ENCODE data around the gene ADAP1.

Gene ADAP1

DNA sequence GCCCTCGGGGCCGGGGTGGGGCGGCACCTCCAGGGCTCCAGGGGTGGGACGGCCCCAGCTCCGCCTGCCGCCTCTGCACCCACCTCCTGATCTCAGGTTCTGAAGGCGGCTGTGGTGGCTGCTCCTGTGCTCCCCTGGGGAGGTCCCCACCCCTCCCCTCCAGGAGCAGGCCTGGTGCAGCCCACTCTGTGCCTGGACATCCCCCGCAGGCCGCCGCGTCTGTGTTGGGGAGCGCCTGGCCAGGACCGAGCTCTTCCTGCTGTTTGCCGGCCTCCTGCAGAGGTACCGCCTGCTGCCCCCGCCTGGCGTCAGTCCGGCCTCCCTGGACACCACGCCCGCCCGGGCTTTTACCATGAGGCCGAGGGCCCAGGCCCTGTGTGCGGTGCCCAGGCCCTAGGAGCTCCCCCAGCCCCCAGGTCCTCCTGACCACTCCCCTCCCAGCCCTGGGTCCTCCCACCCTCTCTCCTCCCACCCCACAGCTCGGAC, 34.0 kb upstream of the ADAP1 start:
- no peak for DNase-seq

DNA sequence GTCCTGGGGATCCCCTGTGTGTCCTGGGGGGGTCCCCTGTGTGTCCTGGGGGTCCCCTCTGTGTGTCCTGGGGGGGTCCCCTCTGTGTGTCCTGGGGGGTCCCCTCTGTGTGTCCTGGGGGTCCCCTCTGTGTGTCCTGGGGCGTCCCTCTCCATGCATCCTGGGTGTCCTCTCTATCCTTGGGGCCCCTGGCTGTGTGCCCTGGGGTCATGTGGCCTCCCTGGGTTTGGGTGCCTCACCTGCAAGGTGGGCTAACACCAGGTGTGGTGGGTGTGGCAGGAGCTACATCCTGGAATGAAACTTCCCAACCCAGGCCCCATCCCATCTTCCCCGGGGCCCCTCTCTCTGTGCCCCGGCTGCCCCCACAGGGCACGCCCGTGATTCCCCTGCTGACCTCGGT, 33.4 kb upstream of the ADAP1 start:
- DNase-seq, result no peak

DNA sequence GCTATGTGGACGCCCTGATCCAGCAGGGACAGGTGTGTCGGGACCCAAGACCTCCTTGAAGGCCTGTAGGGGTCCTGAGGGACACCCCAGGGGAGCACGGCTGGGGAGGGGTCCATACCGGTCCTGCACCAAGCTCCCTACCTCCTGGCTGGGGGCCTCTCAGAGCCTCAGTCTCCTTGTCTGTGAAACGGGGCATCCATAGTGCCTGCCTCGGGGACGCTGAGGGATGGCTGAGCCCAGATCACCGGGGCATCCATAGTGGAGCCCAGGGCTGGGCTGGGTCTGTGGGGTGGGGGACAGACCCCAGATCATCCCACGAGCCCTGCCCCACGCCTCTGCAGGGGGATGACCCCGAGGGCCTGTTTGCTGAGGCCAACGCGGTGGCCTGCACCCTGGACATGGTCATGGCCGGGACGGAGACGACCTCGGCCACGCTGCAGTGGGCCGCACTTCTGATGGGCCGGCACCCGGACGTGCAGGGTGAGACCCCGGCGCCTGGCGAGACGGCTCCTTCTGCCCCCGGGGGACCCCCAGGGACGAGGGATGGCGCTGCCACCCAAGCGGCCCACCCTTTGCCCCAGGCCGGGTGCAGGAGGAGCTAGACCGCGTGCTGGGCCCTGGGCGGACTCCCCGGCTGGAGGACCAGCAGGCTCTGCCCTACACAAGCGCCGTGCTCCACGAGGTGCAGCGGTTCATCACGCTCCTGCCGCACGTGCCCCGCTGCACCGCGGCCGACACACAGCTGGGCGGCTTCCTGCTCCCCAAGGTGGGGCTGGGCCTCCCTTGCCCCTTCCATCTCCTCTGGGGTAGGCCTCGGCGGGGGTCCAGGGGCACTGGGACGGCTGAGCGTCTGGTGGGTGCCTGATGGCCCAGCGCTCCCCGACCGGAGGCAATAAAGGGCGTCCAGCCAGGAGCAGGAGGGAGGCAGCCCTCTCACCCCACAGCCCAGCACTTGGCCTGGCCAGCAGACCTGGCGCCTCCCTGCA, 32.6 kb upstream of the ADAP1 start:
- DNase-seq, result no peak

DNA sequence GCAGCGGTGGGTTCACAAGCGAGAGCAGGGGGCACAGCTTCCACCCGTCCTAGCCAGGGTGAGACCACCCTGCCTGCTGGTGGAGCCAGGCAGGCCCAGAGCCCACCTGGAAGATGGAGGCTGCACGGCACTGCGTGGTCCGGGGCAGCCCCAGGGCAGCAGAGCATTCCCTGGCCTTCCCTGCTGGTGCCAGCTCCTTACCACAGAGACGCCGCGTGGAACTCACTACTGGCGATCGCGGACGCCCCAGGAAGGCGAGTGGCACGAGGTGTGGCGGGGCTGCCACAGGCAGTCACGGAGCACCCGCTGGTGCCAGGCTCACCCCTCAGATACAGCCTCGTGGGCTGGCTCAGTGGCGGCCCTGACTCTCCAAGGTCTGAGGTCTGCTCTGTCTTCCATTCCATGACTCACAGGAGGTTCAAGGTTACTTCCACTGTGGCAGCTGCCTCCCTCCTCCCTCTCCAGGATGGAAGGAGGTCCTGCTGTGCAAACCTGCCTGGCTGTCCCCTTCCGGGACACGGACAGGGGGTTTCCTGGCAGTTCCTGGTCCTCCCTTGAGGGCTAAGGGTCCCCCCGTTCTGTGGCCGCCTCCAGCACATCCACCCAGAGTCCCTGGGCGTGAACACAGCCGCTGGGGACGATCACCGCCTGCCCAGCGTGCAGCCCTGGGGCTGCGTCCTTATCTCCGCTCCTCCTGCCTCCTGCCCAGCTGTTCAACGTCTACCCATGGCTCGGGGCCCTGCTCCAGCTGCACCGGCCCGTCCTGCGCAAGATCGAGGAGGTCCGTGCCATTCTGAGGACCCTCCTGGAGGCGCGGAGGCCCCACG, 31.6 kb upstream of the ADAP1 start:
- DNase-seq, result no peak

DNA sequence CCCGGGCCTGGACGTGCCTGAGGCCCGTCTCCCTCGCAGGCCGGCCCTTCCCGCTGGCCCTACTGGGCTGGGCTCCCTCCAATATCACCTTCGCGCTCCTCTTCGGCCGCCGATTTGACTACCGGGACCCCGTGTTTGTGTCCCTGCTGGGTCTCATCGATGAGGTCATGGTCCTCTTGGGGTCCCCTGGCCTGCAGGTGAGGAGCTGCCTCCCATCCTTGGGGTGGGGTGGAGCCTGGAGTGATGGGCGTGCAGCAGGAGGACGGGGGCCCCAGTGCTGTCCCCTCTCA, 30.6 kb upstream of the ADAP1 start:
- no peak for DNase-seq

DNA sequence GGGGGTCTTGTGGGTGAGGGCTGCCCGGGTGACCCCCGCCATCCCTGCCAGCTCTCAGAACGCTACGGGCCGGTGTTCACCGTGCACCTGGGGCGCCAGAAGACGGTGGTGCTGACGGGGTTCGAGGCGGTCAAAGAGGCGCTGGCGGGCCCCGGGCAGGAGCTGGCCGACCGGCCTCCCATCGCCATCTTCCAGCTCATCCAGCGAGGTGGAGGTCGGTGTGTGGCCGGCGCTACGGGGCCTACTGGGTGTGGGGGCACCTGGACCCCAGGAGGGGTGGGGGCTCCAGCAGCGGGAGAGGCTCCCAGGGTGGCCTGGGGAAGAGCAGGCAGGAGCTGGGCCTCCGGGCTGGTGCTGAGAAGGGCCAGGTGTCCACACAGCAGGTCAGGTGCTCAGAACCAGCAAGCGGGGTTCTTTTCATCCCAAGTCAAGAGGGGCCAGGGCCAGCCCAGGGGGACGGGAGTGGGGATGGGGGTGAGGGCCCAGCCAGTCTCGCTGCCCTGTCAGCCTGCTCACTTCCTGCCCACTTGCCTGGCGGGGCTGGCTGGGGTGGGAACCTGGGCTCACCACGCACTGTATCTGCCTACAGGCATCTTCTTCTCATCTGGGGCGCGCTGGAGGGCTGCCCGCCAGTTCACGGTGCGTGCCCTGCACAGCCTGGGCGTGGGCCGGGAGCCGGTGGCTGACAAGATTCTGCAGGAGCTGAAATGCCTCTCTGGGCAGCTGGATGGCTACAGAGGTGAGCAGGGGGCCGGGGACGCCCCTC, 30.1 kb upstream of the ADAP1 start:
- DNase-seq, result no peak

DNA sequence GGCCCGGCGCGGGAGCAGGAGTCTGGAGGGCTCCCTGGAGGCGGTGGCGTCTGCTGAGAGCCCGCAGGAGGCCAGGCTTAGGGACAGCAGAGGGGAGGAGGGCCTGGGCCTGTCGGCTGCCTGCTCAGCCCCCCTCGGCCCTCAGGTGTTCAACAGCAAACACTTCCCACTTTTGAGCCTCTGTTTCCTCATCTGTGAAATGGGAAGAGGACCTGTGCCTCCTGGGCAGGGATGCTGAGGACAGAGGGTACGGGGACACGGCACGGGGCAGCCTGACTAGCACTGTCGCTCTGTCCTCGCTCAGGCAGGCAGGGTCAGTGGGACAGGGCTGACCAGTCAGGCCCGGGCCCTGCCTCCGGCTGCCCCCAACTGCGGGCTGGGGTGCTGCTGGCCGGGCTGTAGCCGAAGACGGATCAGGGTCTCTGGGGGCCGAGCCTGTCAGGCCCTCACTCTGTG, 29.2 kb upstream of the ADAP1 start:
- DNase-seq, result no peak

DNA sequence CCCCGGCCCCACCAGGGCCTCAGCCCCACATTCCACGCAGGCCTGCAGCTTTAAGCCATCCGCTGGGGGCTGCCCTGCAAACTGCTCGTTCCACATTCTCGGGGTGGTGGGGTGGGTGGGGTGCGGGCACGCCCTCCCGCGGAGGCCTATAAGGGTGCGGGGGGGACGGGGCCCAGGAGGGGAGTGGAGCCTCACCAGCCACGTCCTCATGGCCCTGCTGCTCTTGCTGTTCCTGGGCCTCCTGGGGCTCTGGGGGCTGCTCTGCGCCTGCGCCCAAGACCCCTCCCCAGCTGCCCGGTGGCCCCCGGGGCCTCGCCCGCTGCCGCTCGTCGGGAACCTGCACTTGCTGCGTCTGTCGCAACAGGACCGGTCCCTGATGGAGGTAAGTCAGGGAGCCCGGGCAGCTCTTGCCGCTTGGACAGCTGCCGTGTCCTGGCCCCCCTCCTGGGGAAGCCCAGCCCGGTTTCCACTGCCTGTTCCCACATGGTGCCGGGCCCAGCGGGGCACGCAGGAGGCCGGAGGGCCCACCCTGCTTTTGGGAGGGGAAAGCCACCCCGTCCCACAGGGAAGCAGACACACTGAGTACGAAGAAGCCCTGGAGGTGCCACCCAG, 28.6 kb upstream of the ADAP1 start, which contains the start of gene CYP2W1:
TSS of gene CYP2W1 (plus strand) at position 178 of the 612 bp plus-strand sequence. CDS start at position 209, 31 bp downstream.
- DNase-seq, result no peak

DNA sequence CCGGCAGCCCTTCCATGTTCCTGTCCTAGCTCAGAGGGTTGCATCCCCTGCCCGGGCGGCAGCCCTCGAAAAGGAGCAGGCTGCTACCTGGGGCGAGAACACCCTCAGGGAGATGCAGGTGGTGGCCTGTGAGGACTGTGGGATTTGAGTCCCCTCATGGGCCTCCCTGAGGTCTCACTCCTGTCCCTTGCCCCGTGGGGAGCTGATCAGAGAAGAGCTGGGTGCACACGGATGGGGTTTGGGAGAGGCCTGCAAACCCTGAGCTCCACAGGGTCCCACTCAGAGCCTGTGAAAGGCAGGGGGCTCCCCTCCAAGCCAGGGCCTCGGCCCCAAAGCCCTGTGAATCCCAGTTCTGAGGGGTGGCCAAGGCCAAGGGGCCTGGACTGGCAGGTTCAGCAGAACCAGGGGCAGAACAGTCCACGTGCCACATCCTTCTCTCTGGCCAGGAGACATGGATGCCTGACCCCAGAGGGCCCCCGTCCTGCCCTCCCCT, 28.1 kb upstream of the ADAP1 start:
- DNase-seq, result no peak

DNA sequence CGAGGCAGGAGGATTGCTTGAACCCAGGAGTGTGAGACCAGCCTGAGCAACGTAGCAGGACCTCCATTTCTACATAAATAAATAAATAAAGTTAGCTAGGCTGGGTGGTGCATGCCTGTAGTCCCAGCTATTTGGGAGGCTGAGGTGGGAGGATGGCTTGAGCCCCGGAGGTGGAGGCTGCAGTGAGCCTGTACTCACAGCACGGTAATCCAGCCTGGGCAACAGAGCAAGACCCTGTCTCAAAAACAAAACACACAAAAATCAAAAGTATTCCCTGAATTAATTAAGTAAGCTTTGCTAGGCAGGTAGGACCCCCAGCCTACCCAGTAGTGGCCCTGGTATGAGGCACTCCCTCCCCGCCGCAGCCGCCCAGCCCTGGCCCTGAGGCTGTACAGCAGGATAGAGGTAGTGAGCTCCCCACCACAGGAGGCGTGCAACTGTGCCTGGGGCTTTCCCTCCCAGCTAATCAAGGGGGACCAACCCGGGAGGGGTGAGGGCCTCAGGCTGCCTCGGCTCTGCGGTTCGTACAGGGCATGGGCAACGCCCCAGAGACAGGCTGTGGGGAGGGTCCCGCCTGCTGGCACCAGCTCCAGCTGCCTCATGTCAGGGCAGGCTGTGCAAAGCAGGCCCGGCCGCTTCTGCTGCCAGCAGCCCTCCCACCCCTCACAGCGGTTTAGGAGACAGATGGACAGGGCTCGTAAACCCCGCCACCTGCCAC, 27.5 kb upstream of the ADAP1 start:
- DNase-seq, result no peak

DNA sequence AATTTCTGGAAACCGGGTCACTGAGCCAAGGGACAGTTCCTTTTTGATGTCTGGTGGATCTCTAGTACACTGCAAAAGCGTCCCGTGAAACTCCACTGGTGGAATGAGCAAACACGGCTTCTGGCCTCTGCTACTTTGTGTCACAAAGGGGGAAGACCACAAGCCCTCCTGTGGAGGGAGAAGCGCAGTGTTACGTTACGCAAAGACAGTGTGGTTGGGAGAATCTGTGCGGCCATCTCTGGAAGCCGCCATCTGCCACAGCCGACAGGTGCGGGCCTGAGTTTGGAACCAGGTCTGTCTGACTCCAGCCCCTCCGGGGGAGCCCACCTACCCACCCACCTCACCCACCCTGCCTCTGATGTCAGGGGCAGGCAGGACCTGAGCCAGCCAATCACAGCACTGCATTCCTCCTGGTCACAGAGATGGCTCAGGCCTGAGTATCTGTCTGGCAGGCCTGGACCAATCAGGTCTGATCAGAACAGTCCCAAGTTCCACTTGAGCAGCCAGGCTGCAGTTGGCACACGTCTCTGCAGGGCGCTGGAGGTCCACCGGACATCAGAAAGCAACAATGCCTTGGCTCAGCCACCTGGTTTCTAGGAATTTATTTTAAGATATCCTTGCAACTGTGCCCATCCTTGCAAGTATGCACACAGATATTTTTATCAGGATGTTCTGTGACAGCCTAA, 25.5 kb upstream of the ADAP1 start:
- DNase-seq, result no peak

DNA sequence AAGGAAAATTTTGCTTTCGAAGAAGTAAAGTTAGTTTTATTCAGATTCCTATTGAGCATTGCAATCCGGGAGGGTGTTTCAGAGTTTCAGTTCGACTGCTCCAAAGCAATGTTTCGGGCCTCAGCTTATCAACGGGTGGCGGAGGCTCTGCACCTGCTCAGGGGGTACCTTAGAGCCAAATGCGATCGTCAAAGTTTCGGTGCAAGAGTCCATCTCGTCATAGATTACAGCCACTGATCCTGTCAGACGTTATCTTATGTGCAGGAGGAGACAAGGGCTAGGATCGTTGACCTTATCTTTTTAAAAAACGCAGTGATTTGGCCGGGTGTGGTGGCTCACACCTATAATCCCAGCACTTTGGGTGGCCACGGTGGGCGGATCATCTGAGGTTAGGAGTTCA, 24.7 kb upstream of the ADAP1 start:
- DNase-seq, result no peak

DNA sequence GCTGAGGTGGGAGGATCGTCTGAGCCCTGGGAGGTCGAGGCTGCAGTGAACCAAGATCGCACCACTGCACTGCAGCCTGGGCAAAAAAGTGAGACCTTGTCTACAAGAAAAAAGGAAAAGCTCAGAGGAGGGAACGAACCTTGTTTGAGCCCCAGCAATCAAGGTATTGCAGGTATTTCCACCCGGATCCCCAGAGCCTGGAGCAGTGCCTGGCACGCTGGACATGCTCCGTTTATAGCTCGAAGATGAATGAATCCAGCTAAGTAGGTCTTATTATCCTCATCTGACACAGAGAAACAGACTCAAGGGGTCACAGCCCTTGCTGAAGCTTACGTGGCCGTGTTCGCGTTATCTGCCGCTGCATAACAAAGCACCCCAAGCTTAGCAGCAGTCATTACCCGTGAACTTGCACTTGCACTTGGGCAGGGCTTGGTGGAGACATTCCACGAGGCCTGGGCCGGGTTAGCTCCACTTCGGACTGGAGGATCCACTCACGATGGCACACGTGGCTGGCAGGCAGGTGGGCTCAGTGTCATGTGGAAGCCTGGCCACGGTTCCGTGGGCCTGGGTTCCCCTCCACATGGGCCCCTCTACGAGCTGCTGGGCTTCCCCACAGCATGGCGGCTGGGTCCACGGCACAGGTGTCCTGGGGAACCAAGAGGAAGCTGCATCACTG, 24.1 kb upstream of the ADAP1 start:
- DNase-seq, result no peak

DNA sequence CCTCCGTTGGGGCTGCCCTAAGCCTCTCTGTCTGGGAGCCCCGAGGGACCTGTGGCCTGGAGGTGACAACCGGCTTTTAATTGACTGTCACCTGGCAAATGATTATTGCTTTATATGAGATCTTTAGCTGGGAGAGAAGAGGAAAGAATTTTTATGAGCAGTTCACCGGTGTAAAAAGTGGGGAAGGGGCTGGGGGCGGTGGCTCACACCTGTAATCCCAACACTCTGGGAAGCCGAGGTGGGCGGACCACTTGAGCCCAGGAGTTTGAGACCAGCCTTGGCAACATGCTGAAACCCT, 23.5 kb upstream of the ADAP1 start:
- no peak for DNase-seq

DNA sequence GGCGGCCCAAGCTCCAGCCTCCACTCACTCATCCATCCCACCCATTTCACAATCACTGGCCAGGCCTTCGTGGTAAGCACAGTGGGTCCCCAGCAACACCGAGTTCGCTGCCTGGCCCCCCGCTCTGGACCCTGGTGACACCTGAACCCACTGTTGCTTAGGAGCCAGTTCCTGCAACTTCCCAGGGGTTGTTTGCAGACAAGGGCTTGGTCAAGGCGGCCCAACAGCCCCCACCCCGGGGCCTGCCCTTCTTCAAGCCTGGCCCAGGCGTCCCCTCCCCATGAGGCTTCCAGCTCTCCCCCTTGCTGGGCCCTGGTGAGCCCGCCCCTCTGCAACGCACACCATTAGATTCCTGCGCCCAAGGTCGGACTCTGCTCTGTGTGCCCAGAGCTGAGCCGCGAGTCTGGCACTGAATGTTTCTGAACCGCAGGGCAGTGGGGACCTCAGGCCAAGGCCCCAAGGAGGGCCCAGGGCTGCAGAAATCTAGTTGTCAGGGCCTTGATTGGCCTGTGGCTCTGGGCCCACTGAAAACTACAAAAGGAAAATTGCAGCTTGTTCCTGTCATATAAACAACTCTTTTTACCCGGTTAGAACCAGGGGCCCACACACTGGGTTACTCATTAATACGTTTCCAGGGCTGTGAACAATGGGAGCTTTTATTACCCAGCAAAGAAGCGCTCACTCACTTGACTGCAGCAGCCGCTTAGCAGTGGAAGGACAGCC, 23.0 kb upstream of the ADAP1 start:
- no peak for DNase-seq

DNA sequence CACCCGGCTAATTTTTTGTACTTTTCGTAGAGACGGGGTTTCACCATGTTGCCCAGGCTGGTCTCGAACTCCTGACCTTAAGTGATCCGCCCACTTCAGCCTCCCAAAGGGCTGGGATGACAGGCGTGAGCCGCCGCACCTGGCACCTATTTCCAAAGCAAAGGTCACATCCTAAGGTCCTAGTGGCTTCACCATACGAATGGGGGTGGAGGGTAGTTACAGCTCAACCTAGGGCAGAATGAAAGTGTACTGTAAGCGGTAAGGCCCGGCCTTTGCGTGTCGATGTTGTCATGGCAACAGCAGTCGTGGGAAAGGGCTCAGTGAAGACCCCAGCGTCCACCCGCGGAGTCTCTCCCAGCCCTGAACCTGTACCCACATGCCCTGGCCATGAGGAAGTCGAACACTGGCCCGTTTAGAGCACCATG, 22.4 kb upstream of the ADAP1 start:
- no peak for DNase-seq

DNA sequence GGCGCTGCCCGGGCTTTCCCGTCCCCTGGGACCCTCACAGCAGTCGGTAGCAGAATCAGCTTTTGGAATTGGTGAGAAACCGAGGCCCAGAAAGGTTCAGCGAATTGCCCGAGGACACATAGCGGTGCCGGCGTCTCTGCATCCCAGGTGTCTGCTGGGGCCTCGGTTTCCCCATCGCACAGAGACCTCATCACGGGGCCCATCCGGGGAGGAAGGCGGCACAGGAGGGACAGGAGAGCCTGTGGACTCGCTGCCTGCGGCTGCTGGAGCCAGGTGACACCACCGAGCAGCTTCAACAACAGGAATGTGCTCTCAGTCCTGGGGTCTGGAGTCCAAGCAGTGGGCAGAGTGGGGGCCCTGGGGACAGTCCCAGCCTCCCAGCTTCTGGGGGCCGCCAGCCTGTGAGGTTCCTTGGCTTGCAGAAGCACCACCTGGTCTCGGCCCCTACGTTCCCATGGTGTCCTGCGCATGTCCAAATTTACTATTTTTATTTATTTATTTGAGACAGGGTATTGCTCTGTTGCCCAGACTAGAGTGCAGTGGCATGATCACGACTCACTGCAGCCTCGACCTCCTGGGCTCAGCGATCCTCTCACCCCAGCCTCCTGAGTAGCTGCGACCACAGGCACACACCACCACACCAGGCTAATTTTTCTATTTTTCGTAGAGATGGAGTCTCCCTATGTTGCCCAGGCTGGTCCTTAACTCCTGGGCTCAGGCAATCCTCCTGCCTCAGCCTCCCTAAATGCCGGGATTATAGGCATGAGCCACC, 21.4 kb upstream of the ADAP1 start:
- no peak for DNase-seq

DNA sequence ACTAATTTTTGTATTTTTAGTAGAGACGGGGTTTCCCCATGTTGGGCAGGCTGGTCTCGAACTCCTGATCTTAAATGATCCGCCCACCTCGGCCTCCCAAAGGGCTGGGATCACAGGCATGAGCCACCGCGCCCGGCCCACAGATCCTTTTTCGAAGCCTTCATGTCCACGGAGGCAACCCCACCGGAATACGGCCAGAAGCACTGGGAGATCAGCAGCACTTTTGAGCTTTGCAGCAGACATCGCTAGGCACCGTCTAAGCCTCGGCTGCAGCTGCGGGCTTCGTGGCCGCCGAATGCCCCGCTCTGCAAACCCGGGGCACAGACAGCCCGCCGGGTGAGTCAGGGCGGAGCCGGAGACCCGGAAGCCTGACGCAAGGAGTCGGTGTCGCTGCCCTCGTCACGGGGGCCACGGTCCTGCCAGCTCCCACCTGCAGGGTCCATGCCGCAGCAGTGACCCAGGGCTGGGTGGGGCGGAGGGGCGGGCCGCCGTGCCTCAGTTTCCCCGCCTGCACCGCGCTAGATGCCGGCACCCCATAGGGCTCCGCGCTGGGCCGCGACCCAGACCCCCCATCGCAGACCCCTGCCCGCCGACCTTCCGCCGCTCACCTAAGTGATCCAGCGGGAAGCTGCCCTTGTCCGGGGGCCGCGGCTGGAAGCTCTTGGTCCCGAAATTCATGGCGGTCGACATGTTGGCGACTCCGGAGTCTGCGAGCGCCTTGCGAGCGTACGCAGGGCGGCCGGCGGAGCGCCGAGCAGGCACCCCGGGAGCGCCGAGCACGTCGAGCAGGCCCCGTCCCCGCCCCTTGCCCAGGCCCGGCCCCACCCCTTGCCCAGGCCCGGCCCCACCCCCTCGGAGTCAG, 20.6 kb upstream of the ADAP1 start, which contains the start of gene COX19:
TSS of gene COX19 (minus strand) at position 730 of the 862 bp plus-strand sequence. CDS start at position 690, 40 bp downstream.
- peak; percentile 85 for DNase-seq
